HL-60 (cell line): ENCODE measurements around the gene SPIRE2.
"Not testable (repeated sequence)": the region's sequence is repeated elsewhere in the genome, so short reads cannot be mapped to it uniquely, and the experiment has no call there.

Source experiments
- DNase-seq, 2 experiments: peaks; one replicate each; pipeline ENCODE4 v3.0.0-alpha.2; 2010 to 2020; ENCODE audit warnings: low read depth in 1 of 2, low spot score in 1 of 2
- H3K27ac ChIP-seq: fragments of 250-450 bp; sonication (Bioruptor Pico); replicated peaks from 2 replicates; pipeline ENCODE4 v1.5.1; 2020; ENCODE audit warnings: mild to moderate bottlenecking, moderate library complexity
- H3K27me3 ChIP-seq: fragments of 250-450 bp; sonication (Bioruptor Pico); 2 replicates; pipeline ENCODE4 v1.5.1; 2021; ENCODE audit warnings: mild to moderate bottlenecking, moderate library complexity; ENCODE audit not compliant: insufficient read depth, poor library complexity, severe bottlenecking
- H3K4me3 ChIP-seq: replicated peaks from 2 replicates; pipeline ENCODE4 v1.5.1; 2011; ENCODE audit warnings: mild to moderate bottlenecking, control low read depth, low read length; ENCODE audit not compliant: insufficient read depth
- CTCF ChIP-seq: IDR thresholded peaks from one replicate; pipeline ENCODE4 v1.5.1; 2011; ENCODE audit warnings: low read length, control low read depth, inconsistent platforms; ENCODE audit not compliant: insufficient read depth
- GABPA ChIP-seq: IDR thresholded peaks from 2 replicates; pipeline ENCODE4 v1.6.1; 2012; ENCODE audit warnings: low read depth
- POLR2AphosphoS5 ChIP-seq: IDR thresholded peaks from 2 replicates; pipeline ENCODE4 v1.6.1; 2012; ENCODE audit warnings: low read depth
- SPI1 ChIP-seq: IDR thresholded peaks from 2 replicates; pipeline ENCODE4 v1.6.1; 2012; ENCODE audit warnings: low read depth, mild to moderate bottlenecking, borderline replicate concordance
- TF ChIP-seq, protein P1 (sequence below): IDR thresholded peaks from 2 replicates; pipeline ENCODE4 v1.6.1; 2012; ENCODE audit warnings: low read depth; ENCODE audit not compliant: insufficient replicate concordance

Gene SPIRE2

DNA sequence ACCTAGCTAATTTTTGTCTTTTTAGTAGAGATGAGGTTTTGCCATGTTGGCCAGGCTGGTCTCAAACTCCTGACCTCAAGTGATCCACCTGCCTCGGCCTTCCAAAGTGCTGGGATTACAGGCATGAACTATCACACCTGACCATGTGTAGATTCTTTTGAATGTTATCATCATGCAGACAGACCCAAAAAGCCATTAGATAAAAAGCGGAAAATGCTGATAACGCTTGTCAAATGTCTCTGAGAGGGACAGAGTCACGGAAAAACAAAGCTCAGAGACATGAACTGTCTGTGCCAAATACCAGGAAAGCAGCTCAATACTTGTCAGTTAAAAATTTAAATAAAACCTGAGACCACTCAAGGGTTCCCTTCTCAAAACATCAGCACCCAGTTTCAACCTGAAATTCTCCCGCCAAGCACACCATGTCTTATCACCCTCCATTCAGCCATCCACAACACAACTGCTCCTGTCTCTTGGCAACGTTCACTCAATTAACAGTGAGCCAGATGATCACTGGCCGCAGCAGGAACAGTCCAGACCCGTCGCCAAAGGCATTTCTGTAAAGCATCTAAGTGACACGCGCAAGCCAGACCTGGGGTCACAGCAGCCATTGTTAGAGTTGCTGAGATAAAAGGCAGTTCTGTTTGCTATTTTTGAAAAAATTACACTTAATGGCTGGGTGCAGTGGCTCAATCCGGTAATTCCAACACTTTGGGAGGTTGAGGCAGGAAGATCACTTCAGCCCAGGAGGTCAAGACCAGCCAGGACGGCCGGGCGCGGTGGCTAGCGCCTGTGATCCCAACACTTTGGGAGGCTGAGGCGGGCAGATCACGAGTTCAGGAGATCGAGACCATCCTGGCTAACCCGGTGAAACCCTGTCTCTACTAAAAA, 41.6 kb upstream of the SPIRE2 start:
- Histone ChIP-seq H3K4me3 (no peak overlapping the region), H3K27me3 (no peaks in the 10 kb centered on the region), H3K27ac (no peak overlapping the region)
- TF ChIP-seq SPI1 (no peak), GABPA (no peak), POLR2AphosphoS5 (no peak)
- DNase-seq, result no peak

DNA sequence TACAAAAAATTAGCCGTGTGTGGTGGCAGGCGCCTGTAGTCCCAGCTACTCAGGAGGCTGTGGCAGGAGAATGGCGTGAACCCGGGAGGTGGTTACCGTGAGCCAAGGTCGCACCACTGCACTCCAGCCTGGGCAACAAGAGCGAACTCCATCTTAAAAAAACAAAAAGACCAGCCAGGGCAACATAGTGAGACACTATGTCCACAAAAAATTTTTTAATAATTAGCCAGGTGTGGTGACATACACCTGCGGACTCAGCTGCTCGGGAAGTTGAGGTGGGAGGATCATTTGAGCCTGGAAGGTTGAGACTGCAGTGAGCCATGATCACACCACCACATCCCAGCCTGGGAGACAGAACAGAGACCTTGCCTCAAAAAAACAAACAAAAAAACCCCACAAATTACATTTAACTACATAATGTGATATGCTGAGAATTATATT, 40.9 kb upstream of the SPIRE2 start:
- no peak for TF ChIP-seq POLR2AphosphoS5
- TF ChIP-seq SPI1, result no peak
- TF ChIP-seq GABPA, result no peak
- TF ChIP-seq, protein P1, sequence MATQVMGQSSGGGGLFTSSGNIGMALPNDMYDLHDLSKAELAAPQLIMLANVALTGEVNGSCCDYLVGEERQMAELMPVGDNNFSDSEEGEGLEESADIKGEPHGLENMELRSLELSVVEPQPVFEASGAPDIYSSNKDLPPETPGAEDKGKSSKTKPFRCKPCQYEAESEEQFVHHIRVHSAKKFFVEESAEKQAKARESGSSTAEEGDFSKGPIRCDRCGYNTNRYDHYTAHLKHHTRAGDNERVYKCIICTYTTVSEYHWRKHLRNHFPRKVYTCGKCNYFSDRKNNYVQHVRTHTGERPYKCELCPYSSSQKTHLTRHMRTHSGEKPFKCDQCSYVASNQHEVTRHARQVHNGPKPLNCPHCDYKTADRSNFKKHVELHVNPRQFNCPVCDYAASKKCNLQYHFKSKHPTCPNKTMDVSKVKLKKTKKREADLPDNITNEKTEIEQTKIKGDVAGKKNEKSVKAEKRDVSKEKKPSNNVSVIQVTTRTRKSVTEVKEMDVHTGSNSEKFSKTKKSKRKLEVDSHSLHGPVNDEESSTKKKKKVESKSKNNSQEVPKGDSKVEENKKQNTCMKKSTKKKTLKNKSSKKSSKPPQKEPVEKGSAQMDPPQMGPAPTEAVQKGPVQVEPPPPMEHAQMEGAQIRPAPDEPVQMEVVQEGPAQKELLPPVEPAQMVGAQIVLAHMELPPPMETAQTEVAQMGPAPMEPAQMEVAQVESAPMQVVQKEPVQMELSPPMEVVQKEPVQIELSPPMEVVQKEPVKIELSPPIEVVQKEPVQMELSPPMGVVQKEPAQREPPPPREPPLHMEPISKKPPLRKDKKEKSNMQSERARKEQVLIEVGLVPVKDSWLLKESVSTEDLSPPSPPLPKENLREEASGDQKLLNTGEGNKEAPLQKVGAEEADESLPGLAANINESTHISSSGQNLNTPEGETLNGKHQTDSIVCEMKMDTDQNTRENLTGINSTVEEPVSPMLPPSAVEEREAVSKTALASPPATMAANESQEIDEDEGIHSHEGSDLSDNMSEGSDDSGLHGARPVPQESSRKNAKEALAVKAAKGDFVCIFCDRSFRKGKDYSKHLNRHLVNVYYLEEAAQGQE, result no peak
- TF ChIP-seq CTCF, result no peak
- no peak for DNase-seq
- H3K4me3 ChIP-seq, result no peak overlapping the region
- H3K27ac ChIP-seq, result no peak overlapping the region
- no peaks in the 10 kb centered on the region for H3K27me3 ChIP-seq

GRCh38 chr16:89791278-89791995, 36.8 kb upstream of the SPIRE2 start:
- DNase-seq, result no peak
- TF ChIP-seq POLR2AphosphoS5, result no peak
- no peak for TF ChIP-seq SPI1
- no peak for TF ChIP-seq CTCF
- no peak for TF ChIP-seq GABPA
- TF ChIP-seq, protein P1, result no peak
- no peaks in the 10 kb centered on the region for H3K27me3 ChIP-seq
- H3K4me3 ChIP-seq, result no peak overlapping the region
- no peak overlapping the region for H3K27ac ChIP-seq

DNA sequence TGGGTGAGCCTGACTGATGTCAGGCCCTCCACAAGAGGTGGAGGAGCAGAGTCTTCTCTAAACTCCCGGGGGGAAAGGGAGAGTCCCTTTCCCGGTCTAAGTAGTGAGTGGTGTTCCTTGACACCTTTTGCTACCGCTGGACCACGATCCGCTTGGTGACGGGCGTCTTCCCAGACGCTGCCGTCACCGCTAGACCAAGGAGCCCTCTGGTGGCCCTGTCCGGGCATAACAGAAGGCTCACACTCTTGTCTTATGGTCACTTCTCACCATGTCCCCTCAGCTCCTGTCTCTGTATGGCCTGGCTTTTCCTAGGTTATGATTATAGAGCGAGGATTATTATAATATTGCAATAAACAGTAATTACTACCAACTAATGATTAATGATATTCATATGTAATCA, 35.2 kb upstream of the SPIRE2 start:
- not testable (repeated sequence) for H3K27ac ChIP-seq, H3K27me3 ChIP-seq, H3K4me3 ChIP-seq
- TF ChIP-seq CTCF, result peak; percentile 9
- DNase-seq, result peak in 1 of 2 experiments; percentile 4
